ENCODE measurements around the gene RBBP8.

The RBBP8 gene

DNA sequence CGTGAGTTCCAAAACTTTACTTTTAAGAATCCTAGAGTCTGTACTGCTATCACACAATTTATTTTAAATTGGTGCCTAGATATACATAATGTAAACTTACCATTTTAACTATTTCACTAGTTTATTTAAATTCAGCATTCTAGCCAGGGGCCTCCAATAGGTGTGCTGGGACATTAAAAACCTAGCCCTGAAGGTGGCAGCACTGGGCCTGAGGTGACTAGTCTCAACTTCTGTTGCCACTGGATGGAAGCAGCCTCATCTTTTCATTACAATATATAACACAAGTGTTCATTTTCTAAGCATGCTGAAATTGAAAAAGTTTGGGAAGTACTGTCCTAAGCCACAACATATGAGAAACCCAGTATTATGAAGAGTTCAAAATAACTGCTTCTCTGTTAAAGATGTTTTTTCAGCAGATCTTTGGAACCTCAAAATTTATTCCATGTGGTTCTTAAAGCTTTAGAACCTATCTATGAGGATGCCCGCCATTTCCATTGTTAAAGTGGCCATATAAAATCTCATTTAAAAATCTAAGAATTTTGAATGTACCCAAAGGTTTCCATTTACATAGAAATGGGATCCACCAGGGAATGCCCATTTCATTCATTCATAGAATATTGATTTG lies 2.9 kb upstream of the RBBP8 start:
- Histone ChIP-seq H3K79me2 (ENCODE audit: insufficient read depth, low read length) (peaks cover 15% of the 10 kb centered on the region), H2AFZ (ENCODE audit: low read depth, low read length) (no peak overlapping the region), H3K4me3 (ENCODE audit: low read depth in 1 of 2, low read length in 2 of 2) (no peak overlapping the region), H3K9ac (ENCODE audit: low read depth, low read length) (no peak overlapping the region), H3K4me2 (ENCODE audit: insufficient read depth, low read length) (no peak overlapping the region), H3K9me3 (ENCODE audit: insufficient read depth, low read length, severe bottlenecking) (no peaks in the 10 kb centered on the region), H3K27me3 (ENCODE audit: insufficient read depth, low read length, poor library complexity) (no peaks in the 10 kb centered on the region), H3K36me3 (ENCODE audit: insufficient read depth, low read length) (no peaks in the 10 kb centered on the region), H3K4me1 (ENCODE audit: insufficient read depth, low read length) (peaks cover 26% of the 10 kb centered on the region), H3K27ac (ENCODE audit: low read length) (no peak overlapping the region), H4K20me1 (ENCODE audit: insufficient read depth, low read length) (no peaks in the 10 kb centered on the region)
- no peak for TF ChIP-seq EZH2 (IDR thresholded peaks at IDR 0.05; ENCODE audit: borderline replicate concordance, low read depth, low read length, severe bottlenecking)
- TF ChIP-seq, protein P1, sequence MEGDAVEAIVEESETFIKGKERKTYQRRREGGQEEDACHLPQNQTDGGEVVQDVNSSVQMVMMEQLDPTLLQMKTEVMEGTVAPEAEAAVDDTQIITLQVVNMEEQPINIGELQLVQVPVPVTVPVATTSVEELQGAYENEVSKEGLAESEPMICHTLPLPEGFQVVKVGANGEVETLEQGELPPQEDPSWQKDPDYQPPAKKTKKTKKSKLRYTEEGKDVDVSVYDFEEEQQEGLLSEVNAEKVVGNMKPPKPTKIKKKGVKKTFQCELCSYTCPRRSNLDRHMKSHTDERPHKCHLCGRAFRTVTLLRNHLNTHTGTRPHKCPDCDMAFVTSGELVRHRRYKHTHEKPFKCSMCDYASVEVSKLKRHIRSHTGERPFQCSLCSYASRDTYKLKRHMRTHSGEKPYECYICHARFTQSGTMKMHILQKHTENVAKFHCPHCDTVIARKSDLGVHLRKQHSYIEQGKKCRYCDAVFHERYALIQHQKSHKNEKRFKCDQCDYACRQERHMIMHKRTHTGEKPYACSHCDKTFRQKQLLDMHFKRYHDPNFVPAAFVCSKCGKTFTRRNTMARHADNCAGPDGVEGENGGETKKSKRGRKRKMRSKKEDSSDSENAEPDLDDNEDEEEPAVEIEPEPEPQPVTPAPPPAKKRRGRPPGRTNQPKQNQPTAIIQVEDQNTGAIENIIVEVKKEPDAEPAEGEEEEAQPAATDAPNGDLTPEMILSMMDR (IDR thresholded peaks at IDR 0.05; ENCODE audit: borderline replicate concordance, extremely low read depth, low read length, poor library complexity, severe bottlenecking): peak; percentile 85
- DNase-seq: peak; percentile 81
- peak; percentile 48 for ATAC-seq (ENCODE audit: insufficient read depth, low read depth)

DNA sequence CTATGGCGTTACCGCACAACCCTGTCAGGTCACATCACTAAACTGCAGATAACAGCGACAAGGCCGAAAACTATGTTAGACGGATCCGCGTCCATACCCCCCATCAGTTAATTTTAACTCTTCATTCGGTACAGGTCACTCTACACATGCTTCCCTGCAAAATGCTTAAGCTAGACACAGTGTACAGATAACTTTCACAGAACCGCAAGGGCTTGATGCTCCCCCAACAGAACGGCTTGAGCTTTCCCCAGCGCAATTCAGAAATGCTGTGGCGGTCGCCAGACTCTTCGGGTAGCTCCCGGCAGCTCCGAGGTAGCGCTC lies 283 bp upstream of the RBBP8 start:
- H3K4me1 ChIP-seq (ENCODE audit: insufficient read depth, low read length): peaks cover 43% of the 10 kb centered on the region
- no peak for TF ChIP-seq EZH2 (IDR thresholded peaks at IDR 0.05; ENCODE audit: borderline replicate concordance, low read depth, low read length, severe bottlenecking)
- TF ChIP-seq, protein P1 (IDR thresholded peaks at IDR 0.05; ENCODE audit: borderline replicate concordance, extremely low read depth, low read length, poor library complexity, severe bottlenecking): no peak
- H3K27me3 ChIP-seq (ENCODE audit: insufficient read depth, low read length, poor library complexity): no peaks in the 10 kb centered on the region
- peak overlapping the region; percentile 73 for H3K4me2 ChIP-seq (ENCODE audit: insufficient read depth, low read length)
- peak overlapping the region; percentile 94 for H3K9ac ChIP-seq (ENCODE audit: low read depth, low read length)
- H3K36me3 ChIP-seq (ENCODE audit: insufficient read depth, low read length): peaks cover 14% of the 10 kb centered on the region
- H2AFZ ChIP-seq (ENCODE audit: low read depth, low read length): peak overlapping the region; percentile 83
- peak overlapping the region; percentile 63 to 84 for H3K4me3 ChIP-seq (ENCODE audit: low read depth in 1 of 2, low read length in 2 of 2)
- ATAC-seq (ENCODE audit: insufficient read depth, low read depth) (no peak), DNase-seq (no peak)
- H3K9me3 ChIP-seq (ENCODE audit: insufficient read depth, low read length, severe bottlenecking): no peaks in the 10 kb centered on the region
- H3K79me2 ChIP-seq (ENCODE audit: insufficient read depth, low read length): peaks cover 41% of the 10 kb centered on the region
- no peaks in the 10 kb centered on the region; the same call in 1 of the 2 replicates for H4K20me1 ChIP-seq (ENCODE audit: insufficient read depth, low read length)
- peak overlapping the region; percentile 88 for H3K27ac ChIP-seq (ENCODE audit: low read length)

DNA sequence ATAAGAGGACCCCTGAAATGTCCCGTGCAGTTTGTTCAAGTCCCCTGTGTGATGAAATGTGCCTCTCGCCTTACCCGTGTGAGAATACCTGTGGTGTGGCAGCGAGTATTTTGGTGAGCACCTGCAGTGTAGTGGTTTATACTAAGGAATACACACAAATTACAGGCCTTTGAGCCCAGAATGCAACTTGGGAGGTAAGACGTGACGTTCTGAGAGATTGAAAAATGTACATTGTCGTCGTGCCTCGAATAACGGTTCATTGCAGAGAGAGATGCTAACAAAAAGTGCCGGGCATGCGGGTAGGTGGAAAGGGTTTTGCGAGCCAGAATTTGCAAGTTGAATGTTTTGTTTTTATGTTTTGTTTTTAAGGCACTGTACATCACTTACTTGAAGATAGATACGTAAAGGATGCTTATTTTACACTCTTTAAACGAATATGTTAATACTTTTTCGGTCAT lies 867 bp downstream of the RBBP8 start:
- no peak for TF ChIP-seq EZH2 (IDR thresholded peaks at IDR 0.05; ENCODE audit: borderline replicate concordance, low read depth, low read length, severe bottlenecking)
- H3K27me3 ChIP-seq (ENCODE audit: insufficient read depth, low read length, poor library complexity): no peaks in the 10 kb centered on the region
- peak overlapping the region; percentile 63 to 84 for H3K4me3 ChIP-seq (ENCODE audit: low read depth in 1 of 2, low read length in 2 of 2)
- H2AFZ ChIP-seq (ENCODE audit: low read depth, low read length): peak overlapping the region; percentile 83
- H3K9me3 ChIP-seq (ENCODE audit: insufficient read depth, low read length, severe bottlenecking): no peaks in the 10 kb centered on the region
- H3K79me2 ChIP-seq (ENCODE audit: insufficient read depth, low read length): peaks cover 52% of the 10 kb centered on the region
- H3K36me3 ChIP-seq (ENCODE audit: insufficient read depth, low read length): peaks cover 24% of the 10 kb centered on the region
- H3K9ac ChIP-seq (ENCODE audit: low read depth, low read length): peak overlapping the region; percentile 94
- no peak for DNase-seq
- no peaks in the 10 kb centered on the region; the same call in 1 of the 2 replicates for H4K20me1 ChIP-seq (ENCODE audit: insufficient read depth, low read length)
- peak; percentile 44 for ATAC-seq (ENCODE audit: insufficient read depth, low read depth)
- H3K27ac ChIP-seq (ENCODE audit: low read length): peak overlapping the region; percentile 88
- H3K4me1 ChIP-seq (ENCODE audit: insufficient read depth, low read length): peaks cover 52% of the 10 kb centered on the region
- H3K4me2 ChIP-seq (ENCODE audit: insufficient read depth, low read length): peak overlapping the region; percentile 73

DNA sequence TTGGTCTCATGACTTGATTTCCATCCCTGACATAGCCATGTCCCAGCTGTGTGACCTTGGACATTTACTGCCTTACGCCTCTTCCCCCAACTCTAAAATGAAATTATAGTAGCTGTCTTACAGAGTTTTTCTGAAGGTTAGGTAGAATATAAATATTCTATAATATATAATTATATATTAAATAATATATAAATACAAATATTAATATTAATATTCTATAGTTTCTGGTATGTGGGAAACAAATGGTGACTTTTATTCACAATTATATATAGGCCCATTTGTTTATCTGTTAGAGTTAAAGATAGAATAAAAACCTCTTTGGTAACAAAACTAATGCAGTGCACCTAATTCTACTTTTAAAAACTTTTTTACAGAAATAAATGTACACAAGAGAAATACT lies 1.7 kb downstream of the RBBP8 start:
- peaks cover 32% of the 10 kb centered on the region for H3K36me3 ChIP-seq (ENCODE audit: insufficient read depth, low read length)
- peaks cover 57% of the 10 kb centered on the region for H3K79me2 ChIP-seq (ENCODE audit: insufficient read depth, low read length)
- no peak for DNase-seq
- TF ChIP-seq EZH2 (IDR thresholded peaks at IDR 0.05; ENCODE audit: borderline replicate concordance, low read depth, low read length, severe bottlenecking): no peak
- TF ChIP-seq, protein P1 (IDR thresholded peaks at IDR 0.05; ENCODE audit: borderline replicate concordance, extremely low read depth, low read length, poor library complexity, severe bottlenecking): no peak
- no peaks in the 10 kb centered on the region for H3K9me3 ChIP-seq (ENCODE audit: insufficient read depth, low read length, severe bottlenecking)
- H2AFZ ChIP-seq (ENCODE audit: low read depth, low read length): peak overlapping the region; percentile 83; the same call in 1 of the 2 replicates
- peak overlapping the region; percentile 88 for H3K27ac ChIP-seq (ENCODE audit: low read length)
- peak overlapping the region; percentile 94 for H3K9ac ChIP-seq (ENCODE audit: low read depth, low read length)
- peak overlapping the region; percentile 73 for H3K4me2 ChIP-seq (ENCODE audit: insufficient read depth, low read length)
- H3K27me3 ChIP-seq (ENCODE audit: insufficient read depth, low read length, poor library complexity): no peaks in the 10 kb centered on the region
- H3K4me1 ChIP-seq (ENCODE audit: insufficient read depth, low read length): peaks cover 52% of the 10 kb centered on the region
- H3K4me3 ChIP-seq (ENCODE audit: low read depth in 1 of 2, low read length in 2 of 2): peak overlapping the region; percentile 63 to 84; a peak in 3 of 4 replicates
- ATAC-seq (ENCODE audit: insufficient read depth, low read depth): no peak
- H4K20me1 ChIP-seq (ENCODE audit: insufficient read depth, low read length): no peaks in the 10 kb centered on the region; the same call in 1 of the 2 replicates

All from DND-41 (cell line).